PC-9 (cell line): ENCODE measurements around the gene PCDH8. TPM values are rescaled to one million over a fixed set of nuclear protein-coding genes. Genes with fewer than 3 reads are reported as not detected.

Experiments used
- BruUV-seq: library from RNA; stranded (reverse); fragments of 400-500 nt; replicated peaks from 2 replicates; lab custom pipeline; 2021; lab: Mats Ljungman, UMichigan
- CTCF ChIA-PET: fragments of 300-600 bp; sonication (Branson Sonifier 250); formaldehyde crosslinking; loops from one replicate; lab custom pipeline; 2022; ENCODE audit warnings: antibody characterized with exemption; lab: Charles Lee
- POLR2A ChIA-PET: fragments of 300-600 bp; sonication (Branson Sonifier 250); formaldehyde crosslinking; loops from one replicate; lab custom pipeline; 2022; ENCODE audit warnings: antibody characterized with exemption; ENCODE audit not compliant: unreplicated experiment; lab: Charles Lee
- DNase-seq, 2 experiments: peaks; one replicate each; pipeline versions ENCODE4 v3.0.0 to v3.0.0-alpha.2; 2015 to 2022; ENCODE audit warnings: mixed read lengths in 1 of 2
- H2AFZ ChIP-seq: fragments of 200-600 bp; sonication (generic); 2 replicates; pipeline ENCODE4 v1.8.1; 2017; ENCODE audit warnings: antibody characterized with exemption
- H3F3A ChIP-seq: fragments of 200-600 bp; sonication (generic); 2 replicates; pipeline ENCODE4 v1.8.1; 2017; ENCODE audit warnings: antibody characterized with exemption, mild to moderate bottlenecking, low read depth; ENCODE audit not compliant: insufficient read depth
- H3K27ac ChIP-seq: fragments of 200-600 bp; sonication (generic); 2 replicates; pipeline ENCODE4 v1.6.1; 2016; ENCODE audit warnings: mixed run types
- H3K27me3 ChIP-seq: fragments of 200-600 bp; sonication (generic); 2 replicates; pipeline ENCODE4 v1.6.1; 2016; ENCODE audit warnings: low read depth, mixed run types; ENCODE audit not compliant: insufficient read depth
- H3K36me3 ChIP-seq: fragments of 200-600 bp; sonication (generic); 2 replicates; pipeline ENCODE4 v1.6.1; 2016; ENCODE audit warnings: low read depth, mixed run types
- H3K4me1 ChIP-seq: fragments of 200-600 bp; sonication (generic); replicated peaks from 2 replicates; pipeline ENCODE4 v1.6.1; 2016; ENCODE audit warnings: mixed run types; ENCODE audit not compliant: insufficient read depth
- H3K4me2 ChIP-seq: fragments of 200-600 bp; sonication (generic); 2 replicates; pipeline ENCODE4 v1.6.1; 2017; ENCODE audit warnings: mixed run types
- H3K4me3 ChIP-seq: fragments of 200-600 bp; sonication (generic); 2 replicates; pipeline ENCODE4 v1.6.1; 2016; ENCODE audit warnings: mixed run types
- H3K79me2 ChIP-seq: fragments of 200-600 bp; sonication (generic); 2 replicates; pipeline ENCODE4 v1.6.1; 2017; ENCODE audit warnings: low read depth, mixed run types
- H3K9me2 ChIP-seq: fragments of 200-600 bp; sonication (generic); 2 replicates; pipeline ENCODE4 v1.8.1; 2017; ENCODE audit warnings: mild to moderate bottlenecking; ENCODE audit not compliant: insufficient read depth
- H3K9me3 ChIP-seq: fragments of 200-600 bp; sonication (generic); 2 replicates; pipeline ENCODE4 v1.8.1; 2016; ENCODE audit warnings: low read depth; ENCODE audit not compliant: insufficient read depth
- H4K20me1 ChIP-seq: fragments of 200-600 bp; sonication (generic); 2 replicates; pipeline ENCODE4 v1.8.1; 2017; ENCODE audit not compliant: insufficient read depth
- CTCF ChIP-seq: fragments of 200-600 bp; sonication (generic); conservative IDR thresholded peaks from 2 replicates; pipeline ENCODE4 v1.6.1; 2017; ENCODE audit warnings: mixed run types, antibody characterized with exemption, mild to moderate bottlenecking, moderate library complexity
- EZH2 ChIP-seq: fragments of 200-600 bp; sonication (generic); IDR thresholded peaks from 2 replicates; pipeline ENCODE4 v1.8.0; 2017; ENCODE audit warnings: antibody characterized with exemption, low read depth
- intact Hi-C: fragments of 100-400 bp; cut with micrococcal nuclease; formaldehyde crosslinking; loops from one replicate; pipeline ENCODE4 v1.10.0; 2022; ENCODE audit not compliant: unreplicated experiment
- total RNA-seq: library from RNA; stranded (reverse); gene quantifications from 2 replicates; pipeline ENCODE4 v1.2.3, GENCODE V29; 2021

The PCDH8 gene
- total RNA-seq, 1 experiment from 2014 or later = not detected

- Histone ChIP-seq H3K4me1 (no peaks in the 10 kb centered on the region), H3K36me3 (no peaks in the 10 kb centered on the region), H3K4me3 (no peak overlapping the region), H3F3A (no peaks in the 10 kb centered on the region), H3K9me3 (no peaks in the 10 kb centered on the region), H2AFZ (no peak overlapping the region), H4K20me1 (no peaks in the 10 kb centered on the region), H3K27me3 (peaks cover 50% of the 10 kb centered on the region), H3K79me2 (no peaks in the 10 kb centered on the region), H3K9me2 (no peaks in the 10 kb centered on the region), H3K4me2 (no peak overlapping the region), H3K27ac (no peak overlapping the region)
- BruUV-seq = no TSS peak
- DNase-seq = no peak
- no peak for TF ChIP-seq CTCF
- TF ChIP-seq EZH2 = no peak
- ChIA-PET CTCF (no interaction called here), POLR2A (no interaction called here)
- intact Hi-C loops = no loop called here
These were observed 46.0 kb upstream of the PCDH8 start for GRCh38 chr13:52894413-52894812.

GRCh38 chr13:52892925-52893324, 44.5 kb upstream of the PCDH8 start:
- H3F3A ChIP-seq = no peaks in the 10 kb centered on the region
- H2AFZ ChIP-seq = no peak overlapping the region
- H3K27me3 ChIP-seq = peaks cover 57% of the 10 kb centered on the region
- H4K20me1 ChIP-seq = no peaks in the 10 kb centered on the region
- intact Hi-C loops = no loop called here
- no peak for DNase-seq
- TF ChIP-seq CTCF = no peak
- no peak for TF ChIP-seq EZH2
- H3K36me3 ChIP-seq = no peaks in the 10 kb centered on the region
- CTCF ChIA-PET = interaction anchor here (0.6 kb wide), 1 partner anchor 76 kb away, joined by 3 read pairs; no protein-coding TSS in a partner anchor
- POLR2A ChIA-PET = no interaction called here
- no peak overlapping the region for H3K4me3 ChIP-seq
- no peak overlapping the region for H3K27ac ChIP-seq
- no peaks in the 10 kb centered on the region for H3K9me3 ChIP-seq
- BruUV-seq = no TSS peak
- H3K79me2 ChIP-seq = no peaks in the 10 kb centered on the region
- H3K4me1 ChIP-seq = no peaks in the 10 kb centered on the region
- H3K4me2 ChIP-seq = no peak overlapping the region
- H3K9me2 ChIP-seq = no peaks in the 10 kb centered on the region

GRCh38 chr13:52891706-52892105, 43.3 kb upstream of the PCDH8 start:
- no TSS peak for BruUV-seq
- no peaks in the 10 kb centered on the region for H3K9me2 ChIP-seq
- POLR2A ChIA-PET = no interaction called here

More at GRCh38 chr13:52891706-52892105, 43.3 kb upstream of the PCDH8 start:
- H2AFZ ChIP-seq = no peak overlapping the region
- H3K4me3 ChIP-seq = no peak overlapping the region
- no peak overlapping the region for H3K27ac ChIP-seq
- H3K79me2 ChIP-seq = no peaks in the 10 kb centered on the region
- no peaks in the 10 kb centered on the region for H3K9me3 ChIP-seq
- H3K4me1 ChIP-seq = no peaks in the 10 kb centered on the region
- intact Hi-C loops = no loop called here
- H3K36me3 ChIP-seq = no peaks in the 10 kb centered on the region
- H3F3A ChIP-seq = no peaks in the 10 kb centered on the region
- TF ChIP-seq CTCF = no peak
- no peak for TF ChIP-seq EZH2
- DNase-seq = no peak
- peaks cover 53% of the 10 kb centered on the region for H3K27me3 ChIP-seq
- CTCF ChIA-PET = no interaction called here
- H4K20me1 ChIP-seq = no peaks in the 10 kb centered on the region
- no peak overlapping the region for H3K4me2 ChIP-seq
